Measurements from ENCODE around the gene EIF5B. TPM values are rescaled to one million over a fixed set of nuclear protein-coding genes. Genes with fewer than 3 reads are reported as not detected.

Gene EIF5B
- total RNA-seq, 2 experiments from 2014 or later: 40.3 to 40.9 TPM

- ATAC-seq (ENCODE audit: low read depth): no peak
These were observed 40.7 kb downstream of the EIF5B start for GRCh38 chr2:99377879-99378278.

GRCh38 chr2:99380376-99381010, 43.3 kb downstream of the EIF5B start:
- ATAC-seq (ENCODE audit: low read depth): no peak
- no peak overlapping the region for H3K4me3 Mint-ChIP-seq
- no peak overlapping the region for H3K27ac Mint-ChIP-seq
- peaks cover 11% of the 10 kb centered on the region for H3K4me1 Mint-ChIP-seq
- POLR2A ChIA-PET: no interaction called here
- H3K27me3 Mint-ChIP-seq: no peaks in the 10 kb centered on the region
- H3K36me3 Mint-ChIP-seq: peaks cover 44% of the 10 kb centered on the region
- no peaks in the 10 kb centered on the region for H3K9me3 Mint-ChIP-seq
- DNase-seq: no peak

More at GRCh38 chr2:99377879-99378278, 40.7 kb downstream of the EIF5B start:
- H3K27ac Mint-ChIP-seq: no peak overlapping the region
- no peak for DNase-seq
- H3K27me3 Mint-ChIP-seq: no peaks in the 10 kb centered on the region
- no peak overlapping the region for H3K4me3 Mint-ChIP-seq
- peaks cover 59% of the 10 kb centered on the region for H3K36me3 Mint-ChIP-seq
- peaks cover 2% of the 10 kb centered on the region for H3K9me3 Mint-ChIP-seq
- POLR2A ChIA-PET: no interaction called here
- H3K4me1 Mint-ChIP-seq: peaks cover 11% of the 10 kb centered on the region

- no peaks in the 10 kb centered on the region for H3K27me3 Mint-ChIP-seq
- DNase-seq (no peak), ATAC-seq (ENCODE audit: low read depth) (no peak)
- H3K4me3 Mint-ChIP-seq: no peak overlapping the region
- peaks cover 10% of the 10 kb centered on the region for H3K4me1 Mint-ChIP-seq
- POLR2A ChIA-PET: interaction anchor here (0.8 kb wide), 1 partner anchor 25 kb away, joined by 3 read pairs; no protein-coding TSS in a partner anchor
- no peaks in the 10 kb centered on the region for H3K9me3 Mint-ChIP-seq
- no peak overlapping the region for H3K27ac Mint-ChIP-seq
- H3K36me3 Mint-ChIP-seq: peaks cover 41% of the 10 kb centered on the region
These were observed 45.0 kb downstream of the EIF5B start for GRCh38 chr2:99382143-99382542.

GRCh38 chr2:99386011-99386410, 48.8 kb downstream of the EIF5B start:
- POLR2A ChIA-PET: no interaction called here
- Mint-ChIP-seq H3K36me3 (peaks cover 33% of the 10 kb centered on the region), H3K4me1 (no peaks in the 10 kb centered on the region), H3K27me3 (no peaks in the 10 kb centered on the region), H3K9me3 (no peaks in the 10 kb centered on the region), H3K27ac (no peak overlapping the region), H3K4me3 (no peak overlapping the region)
- ATAC-seq (ENCODE audit: low read depth): no peak
- no peak for DNase-seq

GRCh38 chr2:99388892-99389291, 51.7 kb downstream of the EIF5B start:
- Mint-ChIP-seq H3K9me3 (no peaks in the 10 kb centered on the region), H3K4me1 (no peaks in the 10 kb centered on the region), H3K27me3 (no peaks in the 10 kb centered on the region), H3K36me3 (peaks cover 25% of the 10 kb centered on the region), H3K4me3 (no peak overlapping the region), H3K27ac (no peak overlapping the region)
- ATAC-seq (ENCODE audit: low read depth) (no peak), DNase-seq (no peak)
- POLR2A ChIA-PET: no interaction called here

GRCh38 chr2:99389371-99389770, 52.2 kb downstream of the EIF5B start:
- no peak overlapping the region for H3K4me3 Mint-ChIP-seq
- H3K27ac Mint-ChIP-seq: no peak overlapping the region
- peaks cover 30% of the 10 kb centered on the region for H3K36me3 Mint-ChIP-seq
- no peaks in the 10 kb centered on the region for H3K27me3 Mint-ChIP-seq
- DNase-seq: no peak
- H3K4me1 Mint-ChIP-seq: no peaks in the 10 kb centered on the region
- no peaks in the 10 kb centered on the region for H3K9me3 Mint-ChIP-seq
- POLR2A ChIA-PET: interaction anchor here (0.6 kb wide), 1 partner anchor 48 kb away, joined by 3 read pairs; no protein-coding TSS in a partner anchor
- no peak for ATAC-seq (ENCODE audit: low read depth)

GRCh38 chr2:99389946-99390345, 52.8 kb downstream of the EIF5B start:
- H3K4me1 Mint-ChIP-seq: no peaks in the 10 kb centered on the region
- no peaks in the 10 kb centered on the region for H3K9me3 Mint-ChIP-seq
- no peak overlapping the region for H3K4me3 Mint-ChIP-seq
- H3K36me3 Mint-ChIP-seq: peaks cover 26% of the 10 kb centered on the region
- DNase-seq (no peak), ATAC-seq (ENCODE audit: low read depth) (no peak)
- POLR2A ChIA-PET: interaction anchor here (0.6 kb wide), 1 partner anchor 47 kb away, joined by 3 read pairs; no protein-coding TSS in a partner anchor
- H3K27ac Mint-ChIP-seq: no peak overlapping the region
- H3K27me3 Mint-ChIP-seq: no peaks in the 10 kb centered on the region

- peaks cover 36% of the 10 kb centered on the region for H3K36me3 Mint-ChIP-seq
These were observed 58.5 kb downstream of the EIF5B start for GRCh38 chr2:99395589-99396130.

GRCh38 chr2:99397266-99397920, 60.2 kb downstream of the EIF5B start:
- ATAC-seq (ENCODE audit: low read depth): no peak
- no peak overlapping the region for H3K4me3 Mint-ChIP-seq
- no peak for DNase-seq
- H3K36me3 Mint-ChIP-seq: peaks cover 33% of the 10 kb centered on the region
- H3K4me1 Mint-ChIP-seq: no peaks in the 10 kb centered on the region
- H3K27ac Mint-ChIP-seq: peak overlapping the region; percentile 59
- H3K27me3 Mint-ChIP-seq: no peaks in the 10 kb centered on the region
- no peaks in the 10 kb centered on the region for H3K9me3 Mint-ChIP-seq
- POLR2A ChIA-PET: no interaction called here

More at GRCh38 chr2:99395589-99396130, 58.5 kb downstream of the EIF5B start:
- H3K4me3 Mint-ChIP-seq: no peak overlapping the region
- H3K4me1 Mint-ChIP-seq: no peaks in the 10 kb centered on the region
- H3K9me3 Mint-ChIP-seq: no peaks in the 10 kb centered on the region
- no peaks in the 10 kb centered on the region for H3K27me3 Mint-ChIP-seq
- H3K27ac Mint-ChIP-seq: no peak overlapping the region
- DNase-seq (no peak), ATAC-seq (ENCODE audit: low read depth) (no peak)
- POLR2A ChIA-PET: no interaction called here

GRCh38 chr2:99398303-99398702, 61.1 kb downstream of the EIF5B start:
- peaks cover 38% of the 10 kb centered on the region for H3K36me3 Mint-ChIP-seq

GRCh38 chr2:99399063-99399462, 61.9 kb downstream of the EIF5B start:
- Mint-ChIP-seq H3K9me3 (no peaks in the 10 kb centered on the region), H3K27ac (no peak overlapping the region), H3K4me3 (no peak overlapping the region), H3K27me3 (no peaks in the 10 kb centered on the region), H3K4me1 (peaks cover 4% of the 10 kb centered on the region), H3K36me3 (peaks cover 35% of the 10 kb centered on the region)
- DNase-seq (no peak), ATAC-seq (ENCODE audit: low read depth) (no peak)
- POLR2A ChIA-PET: no interaction called here

More at GRCh38 chr2:99398303-99398702, 61.1 kb downstream of the EIF5B start:
- peaks cover 2% of the 10 kb centered on the region for H3K4me1 Mint-ChIP-seq
- H3K9me3 Mint-ChIP-seq: no peaks in the 10 kb centered on the region
- H3K4me3 Mint-ChIP-seq: no peak overlapping the region
- H3K27me3 Mint-ChIP-seq: no peaks in the 10 kb centered on the region
- no peak overlapping the region for H3K27ac Mint-ChIP-seq
- ATAC-seq (ENCODE audit: low read depth): no peak
- POLR2A ChIA-PET: no interaction called here
- DNase-seq: no peak

- DNase-seq (no peak), ATAC-seq (ENCODE audit: low read depth) (no peak)
- Mint-ChIP-seq H3K27me3 (no peaks in the 10 kb centered on the region), H3K9me3 (no peaks in the 10 kb centered on the region), H3K36me3 (peaks cover 33% of the 10 kb centered on the region), H3K4me3 (no peak overlapping the region), H3K4me1 (peaks cover 4% of the 10 kb centered on the region), H3K27ac (no peak overlapping the region)
- POLR2A ChIA-PET: no interaction called here
These were observed 62.6 kb downstream of the EIF5B start for GRCh38 chr2:99399795-99400194.

- Mint-ChIP-seq H3K36me3 (peaks cover 34% of the 10 kb centered on the region), H3K27me3 (no peaks in the 10 kb centered on the region), H3K27ac (no peak overlapping the region), H3K9me3 (no peaks in the 10 kb centered on the region), H3K4me3 (no peak overlapping the region), H3K4me1 (peaks cover 4% of the 10 kb centered on the region)
- POLR2A ChIA-PET: no interaction called here
- DNase-seq (no peak), ATAC-seq (ENCODE audit: low read depth) (no peak)
These were observed 64.7 kb downstream of the EIF5B start for GRCh38 chr2:99401841-99402240.

GRCh38 chr2:99403084-99403483, 65.9 kb downstream of the EIF5B start:
- ATAC-seq (ENCODE audit: low read depth) (peak; percentile 26), DNase-seq (no peak)
- POLR2A ChIA-PET: no interaction called here
- Mint-ChIP-seq H3K27me3 (no peaks in the 10 kb centered on the region), H3K36me3 (peaks cover 32% of the 10 kb centered on the region), H3K4me3 (no peak overlapping the region), H3K4me1 (peaks cover 4% of the 10 kb centered on the region), H3K27ac (peak overlapping the region; percentile 47), H3K9me3 (no peaks in the 10 kb centered on the region)
